Measurements from ENCODE around the gene CHCHD3.

DNA sequence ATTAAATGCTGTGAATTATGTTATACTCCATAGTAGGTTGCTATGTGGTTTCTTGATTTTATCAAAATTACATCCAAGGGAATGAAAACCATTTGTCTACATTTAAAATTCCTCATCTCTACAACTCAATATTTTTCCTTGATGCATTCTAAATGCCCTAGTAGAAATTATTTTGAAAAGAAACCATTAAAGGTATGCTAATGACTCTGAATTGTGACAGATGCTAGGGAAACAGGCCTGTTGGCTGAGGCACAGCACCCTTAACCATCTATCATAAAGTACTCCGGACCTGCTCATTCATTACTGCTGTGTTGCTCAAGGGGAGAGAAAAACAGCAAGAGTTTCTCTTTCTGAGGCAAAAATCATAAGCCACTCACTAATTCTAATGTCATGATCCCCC lies 131.2 kb downstream of the CHCHD3 start:
- no peak for TF ChIP-seq EZH2phosphoT487 (IDR thresholded peaks at IDR 0.05; ENCODE audit: low read depth)
- TF ChIP-seq, protein P1, sequence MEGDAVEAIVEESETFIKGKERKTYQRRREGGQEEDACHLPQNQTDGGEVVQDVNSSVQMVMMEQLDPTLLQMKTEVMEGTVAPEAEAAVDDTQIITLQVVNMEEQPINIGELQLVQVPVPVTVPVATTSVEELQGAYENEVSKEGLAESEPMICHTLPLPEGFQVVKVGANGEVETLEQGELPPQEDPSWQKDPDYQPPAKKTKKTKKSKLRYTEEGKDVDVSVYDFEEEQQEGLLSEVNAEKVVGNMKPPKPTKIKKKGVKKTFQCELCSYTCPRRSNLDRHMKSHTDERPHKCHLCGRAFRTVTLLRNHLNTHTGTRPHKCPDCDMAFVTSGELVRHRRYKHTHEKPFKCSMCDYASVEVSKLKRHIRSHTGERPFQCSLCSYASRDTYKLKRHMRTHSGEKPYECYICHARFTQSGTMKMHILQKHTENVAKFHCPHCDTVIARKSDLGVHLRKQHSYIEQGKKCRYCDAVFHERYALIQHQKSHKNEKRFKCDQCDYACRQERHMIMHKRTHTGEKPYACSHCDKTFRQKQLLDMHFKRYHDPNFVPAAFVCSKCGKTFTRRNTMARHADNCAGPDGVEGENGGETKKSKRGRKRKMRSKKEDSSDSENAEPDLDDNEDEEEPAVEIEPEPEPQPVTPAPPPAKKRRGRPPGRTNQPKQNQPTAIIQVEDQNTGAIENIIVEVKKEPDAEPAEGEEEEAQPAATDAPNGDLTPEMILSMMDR (IDR thresholded peaks at IDR 0.05; ENCODE audit: low read depth, low read length), result no peak
